Measurements from ENCODE around the gene USF3.

DNA sequence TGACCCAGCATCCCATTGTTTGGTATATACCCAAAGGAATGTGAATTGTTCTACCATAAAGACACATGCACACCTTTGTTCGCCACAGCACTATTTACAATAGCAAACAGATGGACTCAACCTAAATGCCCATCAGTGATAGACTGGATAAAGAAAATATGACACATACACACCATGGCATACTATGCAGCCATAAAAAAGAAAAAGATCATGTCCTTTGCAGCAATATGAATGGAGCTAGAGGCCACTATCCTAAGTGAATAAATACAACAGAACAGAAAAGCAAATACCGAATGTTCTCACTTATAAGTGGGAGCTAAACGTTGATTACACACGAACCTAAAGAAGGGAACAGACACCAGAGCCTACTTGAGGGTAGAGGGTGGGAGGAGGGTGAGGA lies 11.4 kb upstream of the USF3 start:
- TF ChIP-seq, protein P1, sequence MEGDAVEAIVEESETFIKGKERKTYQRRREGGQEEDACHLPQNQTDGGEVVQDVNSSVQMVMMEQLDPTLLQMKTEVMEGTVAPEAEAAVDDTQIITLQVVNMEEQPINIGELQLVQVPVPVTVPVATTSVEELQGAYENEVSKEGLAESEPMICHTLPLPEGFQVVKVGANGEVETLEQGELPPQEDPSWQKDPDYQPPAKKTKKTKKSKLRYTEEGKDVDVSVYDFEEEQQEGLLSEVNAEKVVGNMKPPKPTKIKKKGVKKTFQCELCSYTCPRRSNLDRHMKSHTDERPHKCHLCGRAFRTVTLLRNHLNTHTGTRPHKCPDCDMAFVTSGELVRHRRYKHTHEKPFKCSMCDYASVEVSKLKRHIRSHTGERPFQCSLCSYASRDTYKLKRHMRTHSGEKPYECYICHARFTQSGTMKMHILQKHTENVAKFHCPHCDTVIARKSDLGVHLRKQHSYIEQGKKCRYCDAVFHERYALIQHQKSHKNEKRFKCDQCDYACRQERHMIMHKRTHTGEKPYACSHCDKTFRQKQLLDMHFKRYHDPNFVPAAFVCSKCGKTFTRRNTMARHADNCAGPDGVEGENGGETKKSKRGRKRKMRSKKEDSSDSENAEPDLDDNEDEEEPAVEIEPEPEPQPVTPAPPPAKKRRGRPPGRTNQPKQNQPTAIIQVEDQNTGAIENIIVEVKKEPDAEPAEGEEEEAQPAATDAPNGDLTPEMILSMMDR (IDR thresholded peaks at IDR 0.05), result no peak
- no peak for TF ChIP-seq POLR2A (IDR thresholded peaks at IDR 0.05)

All from lower leg skin (tissue), 3 donors.